HepG2 (cell line): ENCODE data around the gene SLC10A1. TPM values are rescaled to one million over a fixed set of nuclear protein-coding genes. Genes with fewer than 3 reads are reported as not detected.

Experiments used
- CHD2 ChIP-seq: IDR thresholded peaks from 2 replicates; pipeline ENCODE4 v1.6.1; 2011; ENCODE audit warnings: low read depth, low read length, improper control_type of control experiment
- FOXA3 ChIP-seq: IDR thresholded peaks from 2 replicates; pipeline ENCODE4 v1.6.1; 2016; ENCODE audit warnings: missing genetic modification reagents, missing compliant biosample characterization
- HNF4G ChIP-seq, 2 experiments: sonication (generic) in 1 of 2; formaldehyde crosslinking in 1 of 2; IDR thresholded peaks; 2 replicates each; pipeline versions ENCODE4 v1.4.0 to v1.6.1; 2011 to 2020; ENCODE audit warnings: borderline replicate concordance in 2 of 2, low read depth in 2 of 2, mild to moderate bottlenecking in 2 of 2, low read length in 1 of 2, missing genetic modification reagents in 1 of 2, moderate library complexity in 1 of 2
- HOXA7 ChIP-seq: sonication (generic); formaldehyde crosslinking; IDR thresholded peaks from 2 replicates; pipeline ENCODE4 v1.8.1; 2022; ENCODE audit warnings: mild to moderate bottlenecking, missing genetic modification reagents, moderate library complexity
- KDM5A ChIP-seq: fragments of 200-600 bp; sonication (generic); IDR thresholded peaks from 2 replicates; pipeline ENCODE4 v1.7.0; 2018; ENCODE audit warnings: antibody characterized with exemption, mild to moderate bottlenecking, low read length, borderline replicate concordance
- POLR2AphosphoS2 ChIP-seq: IDR thresholded peaks from 2 replicates; pipeline ENCODE4 v1.6.1; 2011; ENCODE audit warnings: low read depth, low read length, improper control_type of control experiment
- SOX13 ChIP-seq, 3 experiments: fragments of 450-650 bp in 1 of 3; sonication (generic) in 1 of 3; formaldehyde crosslinking in 1 of 3; IDR thresholded peaks in 2 of 3; conservative IDR thresholded peaks in 1 of 3; 2 replicates each; pipeline versions ENCODE4 v1.5.0 to v1.6.1; 2016 to 2020; ENCODE audit warnings: antibody characterized with exemption in 1 of 3, mild to moderate bottlenecking in 1 of 3, missing compliant biosample characterization in 1 of 3, missing genetic modification reagents in 1 of 3, moderate library complexity in 1 of 3
- SP5 ChIP-seq: IDR thresholded peaks from 2 replicates; pipeline ENCODE4 v1.6.1; 2016; ENCODE audit warnings: low read depth, borderline replicate concordance
- ZNF275 ChIP-seq: sonication (generic); formaldehyde crosslinking; IDR thresholded peaks from 2 replicates; pipeline ENCODE4 v1.8.0; 2022; ENCODE audit warnings: missing genetic modification reagents, mild to moderate bottlenecking, inconsistent platforms, borderline replicate concordance
- ZNF75D ChIP-seq: sonication (generic); formaldehyde crosslinking; IDR thresholded peaks from 2 replicates; pipeline ENCODE4 v1.8.1; 2023; ENCODE audit warnings: missing genetic modification reagents, mild to moderate bottlenecking, borderline replicate concordance
- ZNF780A ChIP-seq: sonication (generic); formaldehyde crosslinking; IDR thresholded peaks from 2 replicates; pipeline ENCODE4 v1.8.0; 2022; ENCODE audit warnings: mild to moderate bottlenecking, missing genetic modification reagents, moderate library complexity
- ZNF83 ChIP-seq: sonication (generic); formaldehyde crosslinking; IDR thresholded peaks from 2 replicates; pipeline ENCODE4 v1.4.0; 2020; ENCODE audit warnings: missing genetic modification reagents, mild to moderate bottlenecking, borderline replicate concordance
- ZSCAN31 ChIP-seq: sonication (generic); formaldehyde crosslinking; IDR thresholded peaks from 2 replicates; pipeline ENCODE4 v1.5.0; 2020; ENCODE audit warnings: low read depth, mild to moderate bottlenecking, missing genetic modification reagents
- polyA plus RNA-seq, 8 experiments: library from polyadenylated mRNA; depleted of rRNA in 3 of 8; stranded (reverse) in 7 of 8; unstranded in 1 of 8; fragments of >200 nt; fragmentation: Illumina TruSeq in 4 of 8; extraction: Trizol in 4 of 8; gene quantifications; 2 replicates each; pipeline versions ENCODE4 v1.2.1 to v1.2.3, GENCODE V29; 2011 to 2016; ENCODE audit warnings: low read depth in 4 of 8, missing spikeins in 1 of 8, mixed read lengths in 1 of 8; ENCODE audit not compliant: insufficient read depth in 1 of 8
- total RNA-seq, 5 experiments: library from RNA; depleted of rRNA; stranded (reverse); fragments of >200 nt; fragmentation: Illumina TruSeq; extraction: Trizol; gene quantifications; 2 replicates each; pipeline ENCODE4 v1.2.3, GENCODE V29; 2016; ENCODE audit warnings: low read depth in 1 of 5
- TF ChIP-seq, protein P1 (sequence below): sonication (generic); formaldehyde crosslinking; IDR thresholded peaks from 2 replicates; pipeline ENCODE4 v1.4.0; 2020; ENCODE audit warnings: missing genetic modification reagents
- TF ChIP-seq, protein P2 (sequence below): sonication (generic); formaldehyde crosslinking; IDR thresholded peaks from 2 replicates; pipeline ENCODE4 v1.8.0; 2022; ENCODE audit warnings: mild to moderate bottlenecking, missing genetic modification reagents; ENCODE audit not compliant: insufficient replicate concordance
- TF ChIP-seq, protein P3 (sequence below): sonication (generic); formaldehyde crosslinking; IDR thresholded peaks from 2 replicates; pipeline ENCODE4 v1.5.0; 2020; ENCODE audit warnings: mild to moderate bottlenecking, missing genetic modification reagents

The SLC10A1 gene
- total and polyA plus RNA-seq, 2 of the 13 experiments (the other 11 are each of a cell fraction or from before 2014, with no cell fraction given) = 0.17 TPM; not detected in 1

GRCh38 chr14:69845787-69846186, 48.7 kb upstream of the SLC10A1 start (continued):
- TF ChIP-seq SOX13 (IDR thresholded peaks at IDR 0.05) = no peak
- peak in 1 of 2 experiments; percentile 43; a peak in 1 of 4 replicates for TF ChIP-seq SOX13 (CRISPR knock-in tag; conservative IDR thresholded peaks at IDR 0.05 in 1 of 2, IDR thresholded peaks at IDR 0.05 in 1 of 2)
- TF ChIP-seq, protein P1, sequence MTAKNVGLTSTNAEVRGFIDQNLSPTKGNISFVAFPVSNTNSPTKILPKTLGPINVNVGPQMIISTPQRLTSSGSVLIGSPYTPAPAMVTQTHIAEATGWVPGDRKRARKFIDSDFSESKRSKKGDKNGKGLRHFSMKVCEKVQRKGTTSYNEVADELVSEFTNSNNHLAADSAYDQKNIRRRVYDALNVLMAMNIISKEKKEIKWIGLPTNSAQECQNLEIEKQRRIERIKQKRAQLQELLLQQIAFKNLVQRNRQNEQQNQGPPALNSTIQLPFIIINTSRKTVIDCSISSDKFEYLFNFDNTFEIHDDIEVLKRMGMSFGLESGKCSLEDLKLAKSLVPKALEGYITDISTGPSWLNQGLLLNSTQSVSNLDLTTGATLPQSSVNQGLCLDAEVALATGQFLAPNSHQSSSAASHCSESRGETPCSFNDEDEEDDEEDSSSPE (CRISPR knock-in tag) = peak; percentile 67
- TF ChIP-seq FOXA3 (CRISPR knock-in tag) = peak; percentile 23; the same call in 1 of the 2 replicates
- no peak for TF ChIP-seq ZNF75D (CRISPR knock-in tag)
- TF ChIP-seq, protein P2, sequence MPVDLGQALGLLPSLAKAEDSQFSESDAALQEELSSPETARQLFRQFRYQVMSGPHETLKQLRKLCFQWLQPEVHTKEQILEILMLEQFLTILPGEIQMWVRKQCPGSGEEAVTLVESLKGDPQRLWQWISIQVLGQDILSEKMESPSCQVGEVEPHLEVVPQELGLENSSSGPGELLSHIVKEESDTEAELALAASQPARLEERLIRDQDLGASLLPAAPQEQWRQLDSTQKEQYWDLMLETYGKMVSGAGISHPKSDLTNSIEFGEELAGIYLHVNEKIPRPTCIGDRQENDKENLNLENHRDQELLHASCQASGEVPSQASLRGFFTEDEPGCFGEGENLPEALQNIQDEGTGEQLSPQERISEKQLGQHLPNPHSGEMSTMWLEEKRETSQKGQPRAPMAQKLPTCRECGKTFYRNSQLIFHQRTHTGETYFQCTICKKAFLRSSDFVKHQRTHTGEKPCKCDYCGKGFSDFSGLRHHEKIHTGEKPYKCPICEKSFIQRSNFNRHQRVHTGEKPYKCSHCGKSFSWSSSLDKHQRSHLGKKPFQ = no peak
- no peak for TF ChIP-seq SP5 (CRISPR knock-in tag)
- TF ChIP-seq, protein P3, sequence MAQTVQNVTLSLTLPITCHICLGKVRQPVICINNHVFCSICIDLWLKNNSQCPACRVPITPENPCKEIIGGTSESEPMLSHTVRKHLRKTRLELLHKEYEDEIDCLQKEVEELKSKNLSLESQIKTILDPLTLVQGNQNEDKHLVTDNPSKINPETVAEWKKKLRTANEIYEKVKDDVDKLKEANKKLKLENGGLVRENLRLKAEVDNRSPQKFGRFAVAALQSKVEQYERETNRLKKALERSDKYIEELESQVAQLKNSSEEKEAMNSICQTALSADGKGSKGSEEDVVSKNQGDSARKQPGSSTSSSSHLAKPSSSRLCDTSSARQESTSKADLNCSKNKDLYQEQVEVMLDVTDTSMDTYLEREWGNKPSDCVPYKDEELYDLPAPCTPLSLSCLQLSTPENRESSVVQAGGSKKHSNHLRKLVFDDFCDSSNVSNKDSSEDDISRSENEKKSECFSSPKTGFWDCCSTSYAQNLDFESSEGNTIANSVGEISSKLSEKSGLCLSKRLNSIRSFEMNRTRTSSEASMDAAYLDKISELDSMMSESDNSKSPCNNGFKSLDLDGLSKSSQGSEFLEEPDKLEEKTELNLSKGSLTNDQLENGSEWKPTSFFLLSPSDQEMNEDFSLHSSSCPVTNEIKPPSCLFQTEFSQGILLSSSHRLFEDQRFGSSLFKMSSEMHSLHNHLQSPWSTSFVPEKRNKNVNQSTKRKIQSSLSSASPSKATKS (CRISPR knock-in tag) = no peak
- TF ChIP-seq KDM5A = no peak
- no peak for TF ChIP-seq HOXA7 (CRISPR knock-in tag)
- no peak for TF ChIP-seq CHD2
- TF ChIP-seq ZNF83 (CRISPR knock-in tag) = 0 out of 2 replicates have a peak, but pooled peaks have one; percentile 50
- no peak for TF ChIP-seq POLR2AphosphoS2
- no peak for TF ChIP-seq ZNF780A (CRISPR knock-in tag)
- 0 out of 2 replicates have a peak, but pooled peaks have one; percentile 28 for TF ChIP-seq ZSCAN31
- peak; percentile 50; the same call in 1 of the 2 replicates for TF ChIP-seq HNF4G (IDR thresholded peaks at IDR 0.05; ENCODE audit: borderline replicate concordance, low read depth, low read length)
- TF ChIP-seq HNF4G (CRISPR knock-in tag; IDR thresholded peaks at IDR 0.05; ENCODE audit: borderline replicate concordance, low read depth) = no peak
- TF ChIP-seq ZNF275 = no peak
